ENCODE data around the gene RNF7. TPM values are rescaled to one million over a fixed set of nuclear protein-coding genes. Genes with fewer than 3 reads are reported as not detected.

The RNF7 gene
- total and polyA plus RNA-seq, 2 of the 13 experiments (the other 11 are each of a cell fraction or from before 2014, with no cell fraction given) = 66.4 to 94.7 TPM

DNA sequence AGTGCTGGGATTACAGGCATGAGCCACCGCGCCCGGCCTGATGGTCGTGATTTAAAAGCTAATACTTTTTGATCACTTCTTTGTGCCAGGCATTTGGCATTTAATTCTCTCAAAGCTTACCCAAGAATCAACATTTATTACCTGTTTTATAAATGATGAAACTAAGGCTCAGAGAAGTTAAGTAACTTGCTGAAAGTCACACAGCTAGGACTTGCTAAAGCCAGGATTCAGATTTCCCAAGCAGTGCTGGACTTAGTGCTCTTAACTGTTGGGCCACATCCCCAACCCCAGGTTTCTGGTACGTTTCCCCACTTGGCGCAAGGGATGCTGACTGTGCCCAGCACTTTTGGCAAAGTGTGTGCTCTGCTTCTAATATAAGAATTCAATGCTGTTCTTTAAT, 35.6 kb downstream of the RNF7 start (continued):
- TF ChIP-seq, protein P1, sequence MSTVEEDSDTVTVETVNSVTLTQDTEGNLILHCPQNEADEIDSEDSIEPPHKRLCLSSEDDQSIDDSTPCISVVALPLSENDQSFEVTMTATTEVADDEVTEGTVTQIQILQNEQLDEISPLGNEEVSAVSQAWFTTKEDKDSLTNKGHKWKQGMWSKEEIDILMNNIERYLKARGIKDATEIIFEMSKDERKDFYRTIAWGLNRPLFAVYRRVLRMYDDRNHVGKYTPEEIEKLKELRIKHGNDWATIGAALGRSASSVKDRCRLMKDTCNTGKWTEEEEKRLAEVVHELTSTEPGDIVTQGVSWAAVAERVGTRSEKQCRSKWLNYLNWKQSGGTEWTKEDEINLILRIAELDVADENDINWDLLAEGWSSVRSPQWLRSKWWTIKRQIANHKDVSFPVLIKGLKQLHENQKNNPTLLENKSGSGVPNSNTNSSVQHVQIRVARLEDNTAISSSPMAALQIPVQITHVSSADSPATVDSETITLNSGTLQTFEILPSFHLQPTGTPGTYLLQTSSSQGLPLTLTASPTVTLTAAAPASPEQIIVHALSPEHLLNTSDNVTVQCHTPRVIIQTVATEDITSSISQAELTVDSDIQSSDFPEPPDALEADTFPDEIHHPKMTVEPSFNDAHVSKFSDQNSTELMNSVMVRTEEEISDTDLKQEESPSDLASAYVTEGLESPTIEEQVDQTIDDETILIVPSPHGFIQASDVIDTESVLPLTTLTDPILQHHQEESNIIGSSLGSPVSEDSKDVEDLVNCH (CRISPR knock-in tag; IDR thresholded peaks at IDR 0.05) = no peak
- TF ChIP-seq, protein P2, sequence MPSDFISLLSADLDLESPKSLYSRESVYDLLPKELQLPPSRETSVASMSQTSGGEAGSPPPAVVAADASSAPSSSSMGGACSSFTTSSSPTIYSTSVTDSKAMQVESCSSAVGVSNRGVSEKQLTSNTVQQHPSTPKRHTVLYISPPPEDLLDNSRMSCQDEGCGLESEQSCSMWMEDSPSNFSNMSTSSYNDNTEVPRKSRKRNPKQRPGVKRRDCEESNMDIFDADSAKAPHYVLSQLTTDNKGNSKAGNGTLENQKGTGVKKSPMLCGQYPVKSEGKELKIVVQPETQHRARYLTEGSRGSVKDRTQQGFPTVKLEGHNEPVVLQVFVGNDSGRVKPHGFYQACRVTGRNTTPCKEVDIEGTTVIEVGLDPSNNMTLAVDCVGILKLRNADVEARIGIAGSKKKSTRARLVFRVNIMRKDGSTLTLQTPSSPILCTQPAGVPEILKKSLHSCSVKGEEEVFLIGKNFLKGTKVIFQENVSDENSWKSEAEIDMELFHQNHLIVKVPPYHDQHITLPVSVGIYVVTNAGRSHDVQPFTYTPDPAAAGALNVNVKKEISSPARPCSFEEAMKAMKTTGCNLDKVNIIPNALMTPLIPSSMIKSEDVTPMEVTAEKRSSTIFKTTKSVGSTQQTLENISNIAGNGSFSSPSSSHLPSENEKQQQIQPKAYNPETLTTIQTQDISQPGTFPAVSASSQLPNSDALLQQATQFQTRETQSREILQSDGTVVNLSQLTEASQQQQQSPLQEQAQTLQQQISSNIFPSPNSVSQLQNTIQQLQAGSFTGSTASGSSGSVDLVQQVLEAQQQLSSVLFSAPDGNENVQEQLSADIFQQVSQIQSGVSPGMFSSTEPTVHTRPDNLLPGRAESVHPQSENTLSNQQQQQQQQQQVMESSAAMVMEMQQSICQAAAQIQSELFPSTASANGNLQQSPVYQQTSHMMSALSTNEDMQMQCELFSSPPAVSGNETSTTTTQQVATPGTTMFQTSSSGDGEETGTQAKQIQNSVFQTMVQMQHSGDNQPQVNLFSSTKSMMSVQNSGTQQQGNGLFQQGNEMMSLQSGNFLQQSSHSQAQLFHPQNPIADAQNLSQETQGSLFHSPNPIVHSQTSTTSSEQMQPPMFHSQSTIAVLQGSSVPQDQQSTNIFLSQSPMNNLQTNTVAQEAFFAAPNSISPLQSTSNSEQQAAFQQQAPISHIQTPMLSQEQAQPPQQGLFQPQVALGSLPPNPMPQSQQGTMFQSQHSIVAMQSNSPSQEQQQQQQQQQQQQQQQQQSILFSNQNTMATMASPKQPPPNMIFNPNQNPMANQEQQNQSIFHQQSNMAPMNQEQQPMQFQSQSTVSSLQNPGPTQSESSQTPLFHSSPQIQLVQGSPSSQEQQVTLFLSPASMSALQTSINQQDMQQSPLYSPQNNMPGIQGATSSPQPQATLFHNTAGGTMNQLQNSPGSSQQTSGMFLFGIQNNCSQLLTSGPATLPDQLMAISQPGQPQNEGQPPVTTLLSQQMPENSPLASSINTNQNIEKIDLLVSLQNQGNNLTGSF (CRISPR knock-in tag; IDR thresholded peaks at IDR 0.05) = no peak
- peak; percentile 79 for TF ChIP-seq ZNF768 (CRISPR knock-in tag; IDR thresholded peaks at IDR 0.05)
- TF ChIP-seq, protein P3, sequence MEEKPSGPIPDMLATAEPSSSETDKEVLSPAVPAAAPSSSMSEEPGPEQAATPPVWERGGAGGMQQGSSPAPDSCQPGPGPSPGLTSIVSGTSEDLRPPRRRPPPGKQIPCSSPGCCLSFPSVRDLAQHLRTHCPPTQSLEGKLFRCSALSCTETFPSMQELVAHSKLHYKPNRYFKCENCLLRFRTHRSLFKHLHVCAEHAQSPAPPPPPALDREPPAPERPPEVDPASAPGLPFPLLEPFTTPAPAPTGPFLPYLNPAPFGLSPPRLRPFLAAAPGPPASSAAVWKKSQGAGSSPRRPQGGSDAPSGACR (CRISPR knock-in tag; IDR thresholded peaks at IDR 0.05) = no peak

DNA sequence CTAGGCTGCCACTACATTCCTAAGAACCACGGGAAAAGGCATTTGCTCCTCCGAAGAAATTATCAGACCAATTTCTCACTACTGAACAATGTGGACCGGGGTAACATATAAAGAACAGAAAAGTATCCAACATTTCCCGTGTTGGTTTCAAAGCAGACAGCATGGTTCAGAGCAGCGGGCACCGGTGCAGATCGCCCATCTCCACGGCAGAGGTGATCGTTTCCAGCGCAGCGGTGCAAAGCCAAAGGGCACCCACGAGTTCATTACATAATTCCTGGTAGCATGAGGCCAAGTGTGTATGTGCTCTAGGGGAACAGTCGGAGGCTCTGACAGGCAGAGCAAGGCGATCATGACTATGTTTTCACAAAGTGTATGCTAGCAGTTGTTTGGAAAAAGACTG, 38.3 kb downstream of the RNF7 start:
- intact Hi-C loops (cut with micrococcal nuclease; ENCODE audit: unreplicated experiment) (no loop called here), in situ Hi-C loops (cut with HindIII; ENCODE audit: extremely low pct_ligation_motif_present, low pct_unique_long_range_greater_than_20kb) (no loop called here)
- BruUV-seq (replicated peaks) = no TSS peak
- no peaks in the 10 kb centered on the region for H3K79me2 ChIP-seq (ENCODE audit: insufficient read depth, low read length)
- ATAC-seq = no peak
- H3K27me3 ChIP-seq (ENCODE audit: control insufficient read depth in 1 of 2, insufficient read depth in 2 of 2, low read length in 2 of 2) = peaks cover 0 to 3% of the 10 kb centered on the region in 2 experiments; a peak in 1 of 5 replicates
- no peak overlapping the region for H3K4me3 ChIP-seq (replicated peaks in 1 of 3; ENCODE audit: insufficient read depth in 1 of 3, low read depth in 2 of 3, low read length in 3 of 3)
- no peak for FAIRE-seq
- DNase-seq (ENCODE audit: low spot score) = no peak
- no peaks in the 10 kb centered on the region for H4K20me1 ChIP-seq (ENCODE audit: insufficient read depth, low read length)
- no peak overlapping the region for H2AFZ ChIP-seq (ENCODE audit: low read length)
- ChIA-PET CTCF (ENCODE audit: low intra/inter-chr PET ratio, low total read pairs) (no interaction called here), POLR2A (no interaction called here)
- H3K4me2 ChIP-seq (ENCODE audit: low read depth, low read length) = no peak overlapping the region
- H3K36me3 ChIP-seq (replicated peaks in 1 of 2; ENCODE audit: control insufficient read depth in 1 of 2, insufficient read depth in 2 of 2, low read length in 2 of 2) = no peaks in the 10 kb centered on the region
- no peak overlapping the region for H3K9ac ChIP-seq (ENCODE audit: insufficient read depth, low read depth, low read length)
- no peaks in the 10 kb centered on the region for H3K9me3 ChIP-seq (ENCODE audit: low read length)
- WGBS (ENCODE audit: low lambda C conversion rate) = 51% methylated on average over 13 of the region's 14 CpGs
- H3K4me1 ChIP-seq (ENCODE audit: insufficient read depth, low read length) = peaks cover 2% of the 10 kb centered on the region
- no peak overlapping the region for H3K27ac ChIP-seq (ENCODE audit: extremely low read length, insufficient read depth, low read length)
- TF ChIP-seq, protein P4, sequence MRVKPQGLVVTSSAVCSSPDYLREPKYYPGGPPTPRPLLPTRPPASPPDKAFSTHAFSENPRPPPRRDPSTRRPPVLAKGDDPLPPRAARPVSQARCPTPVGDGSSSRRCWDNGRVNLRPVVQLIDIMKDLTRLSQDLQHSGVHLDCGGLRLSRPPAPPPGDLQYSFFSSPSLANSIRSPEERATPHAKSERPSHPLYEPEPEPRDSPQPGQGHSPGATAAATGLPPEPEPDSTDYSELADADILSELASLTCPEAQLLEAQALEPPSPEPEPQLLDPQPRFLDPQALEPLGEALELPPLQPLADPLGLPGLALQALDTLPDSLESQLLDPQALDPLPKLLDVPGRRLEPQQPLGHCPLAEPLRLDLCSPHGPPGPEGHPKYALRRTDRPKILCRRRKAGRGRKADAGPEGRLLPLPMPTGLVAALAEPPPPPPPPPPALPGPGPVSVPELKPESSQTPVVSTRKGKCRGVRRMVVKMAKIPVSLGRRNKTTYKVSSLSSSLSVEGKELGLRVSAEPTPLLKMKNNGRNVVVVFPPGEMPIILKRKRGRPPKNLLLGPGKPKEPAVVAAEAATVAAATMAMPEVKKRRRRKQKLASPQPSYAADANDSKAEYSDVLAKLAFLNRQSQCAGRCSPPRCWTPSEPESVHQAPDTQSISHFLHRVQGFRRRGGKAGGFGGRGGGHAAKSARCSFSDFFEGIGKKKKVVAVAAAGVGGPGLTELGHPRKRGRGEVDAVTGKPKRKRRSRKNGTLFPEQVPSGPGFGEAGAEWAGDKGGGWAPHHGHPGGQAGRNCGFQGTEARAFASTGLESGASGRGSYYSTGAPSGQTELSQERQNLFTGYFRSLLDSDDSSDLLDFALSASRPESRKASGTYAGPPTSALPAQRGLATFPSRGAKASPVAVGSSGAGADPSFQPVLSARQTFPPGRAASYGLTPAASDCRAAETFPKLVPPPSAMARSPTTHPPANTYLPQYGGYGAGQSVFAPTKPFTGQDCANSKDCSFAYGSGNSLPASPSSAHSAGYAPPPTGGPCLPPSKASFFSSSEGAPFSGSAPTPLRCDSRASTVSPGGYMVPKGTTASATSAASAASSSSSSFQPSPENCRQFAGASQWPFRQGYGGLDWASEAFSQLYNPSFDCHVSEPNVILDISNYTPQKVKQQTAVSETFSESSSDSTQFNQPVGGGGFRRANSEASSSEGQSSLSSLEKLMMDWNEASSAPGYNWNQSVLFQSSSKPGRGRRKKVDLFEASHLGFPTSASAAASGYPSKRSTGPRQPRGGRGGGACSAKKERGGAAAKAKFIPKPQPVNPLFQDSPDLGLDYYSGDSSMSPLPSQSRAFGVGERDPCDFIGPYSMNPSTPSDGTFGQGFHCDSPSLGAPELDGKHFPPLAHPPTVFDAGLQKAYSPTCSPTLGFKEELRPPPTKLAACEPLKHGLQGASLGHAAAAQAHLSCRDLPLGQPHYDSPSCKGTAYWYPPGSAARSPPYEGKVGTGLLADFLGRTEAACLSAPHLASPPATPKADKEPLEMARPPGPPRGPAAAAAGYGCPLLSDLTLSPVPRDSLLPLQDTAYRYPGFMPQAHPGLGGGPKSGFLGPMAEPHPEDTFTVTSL (CRISPR knock-in tag; IDR thresholded peaks at IDR 0.05; ENCODE audit: borderline replicate concordance) = no peak
- TF ChIP-seq ZSCAN31 (CRISPR knock-in tag; IDR thresholded peaks at IDR 0.05; ENCODE audit: low read depth) (no peak), ZNF263 (CRISPR knock-in tag; IDR thresholded peaks at IDR 0.05) (no peak), U2AF2 (IDR thresholded peaks at IDR 0.05; ENCODE audit: low read depth, low read length) (no peak), HOXA9 (CRISPR knock-in tag; IDR thresholded peaks at IDR 0.05; ENCODE audit: borderline replicate concordance) (no peak)
